ENCODE results near the gene VPS33B. TPM values are rescaled to one million over a fixed set of nuclear protein-coding genes. Genes with fewer than 3 reads are reported as not detected.

Gene VPS33B
- total RNA-seq, 4 donors from 2014 or later = 9.5 to 11.4 (median 10.4) TPM

GRCh38 chr15:91040856-91041255 lies 18.5 kb upstream of the VPS33B start:
- Histone ChIP-seq H3K36me3 (no peaks in the 10 kb centered on the region), H3K27me3 (peaks cover 0 to 6% (median 0%) of the 10 kb centered on the region in 4 donors), H3K4me1 (no peaks in the 10 kb centered on the region), H3K4me3 (no peak overlapping the region), H3K9me3 (no peaks in the 10 kb centered on the region), H3K27ac (replicated peaks in 1 of 4) (no peak overlapping the region)
- DNase-seq (ENCODE audit: extremely low spot score) = no peak
- TF ChIP-seq, protein P1, sequence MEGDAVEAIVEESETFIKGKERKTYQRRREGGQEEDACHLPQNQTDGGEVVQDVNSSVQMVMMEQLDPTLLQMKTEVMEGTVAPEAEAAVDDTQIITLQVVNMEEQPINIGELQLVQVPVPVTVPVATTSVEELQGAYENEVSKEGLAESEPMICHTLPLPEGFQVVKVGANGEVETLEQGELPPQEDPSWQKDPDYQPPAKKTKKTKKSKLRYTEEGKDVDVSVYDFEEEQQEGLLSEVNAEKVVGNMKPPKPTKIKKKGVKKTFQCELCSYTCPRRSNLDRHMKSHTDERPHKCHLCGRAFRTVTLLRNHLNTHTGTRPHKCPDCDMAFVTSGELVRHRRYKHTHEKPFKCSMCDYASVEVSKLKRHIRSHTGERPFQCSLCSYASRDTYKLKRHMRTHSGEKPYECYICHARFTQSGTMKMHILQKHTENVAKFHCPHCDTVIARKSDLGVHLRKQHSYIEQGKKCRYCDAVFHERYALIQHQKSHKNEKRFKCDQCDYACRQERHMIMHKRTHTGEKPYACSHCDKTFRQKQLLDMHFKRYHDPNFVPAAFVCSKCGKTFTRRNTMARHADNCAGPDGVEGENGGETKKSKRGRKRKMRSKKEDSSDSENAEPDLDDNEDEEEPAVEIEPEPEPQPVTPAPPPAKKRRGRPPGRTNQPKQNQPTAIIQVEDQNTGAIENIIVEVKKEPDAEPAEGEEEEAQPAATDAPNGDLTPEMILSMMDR (IDR thresholded peaks at IDR 0.05) = no peak
- TF ChIP-seq POLR2A (IDR thresholded peaks at IDR 0.05; ENCODE audit: low read depth) (no peak), EP300 (IDR thresholded peaks at IDR 0.05) (no peak), POLR2AphosphoS5 (IDR thresholded peaks at IDR 0.05) (no peak)
- 79% methylated on average over 8 of the region's 8 CpGs for WGBS
- intact Hi-C loops (cut with DNase I) = no loop called here

GRCh38 chr15:91039996-91040395 lies 17.6 kb upstream of the VPS33B start:
- H3K9me3 ChIP-seq = no peaks in the 10 kb centered on the region
- no peak overlapping the region for H3K27ac ChIP-seq (replicated peaks in 1 of 4)
- intact Hi-C loops (cut with DNase I) = no loop called here
- WGBS = 75% methylated on average over 2 of the region's 3 CpGs
- TF ChIP-seq, protein P1 (IDR thresholded peaks at IDR 0.05) = no peak
- TF ChIP-seq POLR2A (IDR thresholded peaks at IDR 0.05; ENCODE audit: low read depth) = no peak
- no peak for TF ChIP-seq POLR2AphosphoS5 (IDR thresholded peaks at IDR 0.05)
- TF ChIP-seq EP300 (IDR thresholded peaks at IDR 0.05) = no peak
- DNase-seq (ENCODE audit: extremely low spot score) = no peak
- H3K27me3 ChIP-seq = peaks cover 0 to 8% (median 0%) of the 10 kb centered on the region in 4 donors
- H3K36me3 ChIP-seq = no peaks in the 10 kb centered on the region
- H3K4me1 ChIP-seq = no peaks in the 10 kb centered on the region
- no peak overlapping the region for H3K4me3 ChIP-seq

GRCh38 chr15:91032919-91033803 lies 10.8 kb upstream of the VPS33B start:
- Histone ChIP-seq H3K27me3 (peaks cover 0 to 16% (median 0%) of the 10 kb centered on the region in 4 donors), H3K4me3 (no peak overlapping the region), H3K9me3 (no peaks in the 10 kb centered on the region), H3K36me3 (no peaks in the 10 kb centered on the region), H3K27ac (replicated peaks in 1 of 4) (no peak overlapping the region), H3K4me1 (peaks cover 0 to 6% (median 4%) of the 10 kb centered on the region in 4 donors)
- no peak for DNase-seq (ENCODE audit: extremely low spot score)
- no peak for TF ChIP-seq POLR2A (IDR thresholded peaks at IDR 0.05; ENCODE audit: low read depth)
- TF ChIP-seq, protein P1 (IDR thresholded peaks at IDR 0.05) = peak; percentile 31 to 62 (median 34)
- WGBS = 66% methylated on average over 7 of the region's 12 CpGs
- intact Hi-C loops (cut with DNase I) = no loop called here

DNA sequence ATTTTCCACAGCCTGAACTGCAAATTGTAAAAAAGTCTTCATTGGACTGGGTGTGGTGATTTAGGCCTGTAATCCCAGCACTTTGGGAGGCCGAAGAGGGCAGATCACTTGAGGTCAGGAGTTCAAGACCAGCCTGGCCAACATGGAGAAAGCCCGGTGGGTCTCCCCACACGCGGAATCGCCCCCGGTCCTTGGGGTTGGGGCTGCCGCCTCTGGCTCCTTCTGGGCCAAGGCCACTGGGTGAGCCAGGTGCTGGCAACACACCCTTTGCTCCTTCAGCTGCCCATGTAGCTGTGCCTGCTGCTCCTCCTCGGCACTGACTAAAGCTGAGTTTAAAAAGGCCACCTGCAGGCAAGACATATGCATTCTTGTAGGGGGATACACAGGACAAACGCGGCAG lies 9.4 kb upstream of the VPS33B start:
- H3K27ac ChIP-seq (replicated peaks in 1 of 4) = peak overlapping the region in 1 of 4 donors; percentile 4
- intact Hi-C loops (cut with DNase I) = no loop called here
- TF ChIP-seq, protein P1 (IDR thresholded peaks at IDR 0.05) = no peak
- TF ChIP-seq EP300 (IDR thresholded peaks at IDR 0.05) (no peak), POLR2AphosphoS5 (IDR thresholded peaks at IDR 0.05) (no peak), POLR2A (IDR thresholded peaks at IDR 0.05; ENCODE audit: low read depth) (no peak)
- peaks cover 0 to 6% (median 4%) of the 10 kb centered on the region in 4 donors for H3K4me1 ChIP-seq
- WGBS = 90% methylated on average over 8 of the region's 10 CpGs
- H3K27me3 ChIP-seq = peaks cover 0 to 15% (median 0%) of the 10 kb centered on the region in 4 donors
- H3K4me3 ChIP-seq = no peak overlapping the region
- no peak for DNase-seq (ENCODE audit: extremely low spot score)
- H3K36me3 ChIP-seq = no peaks in the 10 kb centered on the region
- no peaks in the 10 kb centered on the region for H3K9me3 ChIP-seq
